NCI-H2107 treated with DMSO at 0.1 percent for 48 hours (cell line): Measurements from ENCODE around the gene CDK19.
"Not testable (repeated sequence)": the region's sequence is repeated elsewhere in the genome, so short reads cannot be mapped to it uniquely, and the experiment has no call there.

ENCODE experiments used
- DNase-seq: peaks from one replicate; lab custom pipeline; 2025; ENCODE audit not compliant: unreplicated experiment; lab: John Stamatoyannopoulos, UW

The CDK19 gene

GRCh38 chr6:110593637-110594036 lies 221.6 kb downstream of the CDK19 start:
- no peak for DNase-seq

GRCh38 chr6:110592765-110593164 lies 222.5 kb downstream of the CDK19 start:
- DNase-seq: no peak

GRCh38 chr6:110590821-110591351 lies 224.4 kb downstream of the CDK19 start:
- DNase-seq: no peak

GRCh38 chr6:110589865-110590513 lies 225.3 kb downstream of the CDK19 start:
- DNase-seq: no peak

- no peak for DNase-seq
Observed at GRCh38 chr6:110587328-110587727, 227.9 kb downstream of the CDK19 start.

- no peak for DNase-seq
Observed at GRCh38 chr6:110581679-110582078, 233.6 kb downstream of the CDK19 start.

- DNase-seq: not testable (repeated sequence)
Observed at GRCh38 chr6:110577596-110578167, 237.6 kb downstream of the CDK19 start.

- DNase-seq: no peak
Observed at GRCh38 chr6:110575925-110576463, 239.3 kb downstream of the CDK19 start.

GRCh38 chr6:110574817-110575216 lies 240.5 kb downstream of the CDK19 start:
- no peak for DNase-seq

- no peak for DNase-seq
Observed at GRCh38 chr6:110573537-110573936, 241.7 kb downstream of the CDK19 start.

GRCh38 chr6:110573136-110573535 lies 242.1 kb downstream of the CDK19 start:
- DNase-seq: no peak

GRCh38 chr6:110567957-110568696 lies 247.1 kb downstream of the CDK19 start:
- peak; percentile 49 for DNase-seq

- DNase-seq: no peak
Observed at GRCh38 chr6:110566346-110567125, 248.7 kb downstream of the CDK19 start.

GRCh38 chr6:110564703-110565421 lies 250.4 kb downstream of the CDK19 start:
- DNase-seq: no peak

- DNase-seq: peak; percentile 94
Observed at GRCh38 chr6:110563711-110564110, 251.6 kb downstream of the CDK19 start.

- DNase-seq: no peak
Observed at GRCh38 chr6:110562316-110562915, 252.9 kb downstream of the CDK19 start.

GRCh38 chr6:110561696-110562095 lies 253.6 kb downstream of the CDK19 start:
- DNase-seq: no peak

GRCh38 chr6:110561008-110561396 lies 254.3 kb downstream of the CDK19 start:
- no peak for DNase-seq

- DNase-seq: no peak
Observed at GRCh38 chr6:110560239-110561007, 254.8 kb downstream of the CDK19 start.
